ENCODE data around the gene WDR4.
"Not testable (repeated sequence)": the region's sequence is repeated elsewhere in the genome, so short reads cannot be mapped to it uniquely, and the experiment has no call there.

The WDR4 gene

GRCh38 chr21:42851812-42852665 is 27.3 kb downstream of the WDR4 start:
- no peak for DNase-seq

DNA sequence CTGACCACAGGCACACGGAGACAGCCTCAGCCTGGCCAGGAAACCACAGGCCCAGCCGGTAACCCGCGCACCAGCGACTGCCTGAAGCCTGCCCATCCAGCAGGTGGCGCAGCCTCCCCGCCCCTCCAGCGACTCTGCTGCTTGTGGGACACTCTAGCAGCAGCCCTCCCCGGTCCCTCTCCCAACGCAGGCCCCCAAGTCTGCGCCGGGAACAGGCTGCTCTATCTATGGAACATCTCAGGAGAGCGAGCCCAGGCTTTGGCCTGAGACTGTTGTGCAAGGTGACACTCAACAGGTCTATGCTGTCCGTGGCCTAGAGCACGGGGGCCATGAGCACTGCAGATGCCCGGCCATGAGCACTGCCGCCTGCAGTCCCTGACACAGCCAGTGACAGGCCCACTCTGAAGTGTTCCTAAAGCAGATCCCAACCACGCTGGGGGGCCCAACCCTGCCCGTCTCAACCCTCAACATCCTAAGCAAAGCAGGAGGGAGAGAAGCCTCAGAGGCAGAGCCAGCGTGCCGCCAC is 28.4 kb downstream of the WDR4 start:
- DNase-seq: peak; percentile 78

DNA sequence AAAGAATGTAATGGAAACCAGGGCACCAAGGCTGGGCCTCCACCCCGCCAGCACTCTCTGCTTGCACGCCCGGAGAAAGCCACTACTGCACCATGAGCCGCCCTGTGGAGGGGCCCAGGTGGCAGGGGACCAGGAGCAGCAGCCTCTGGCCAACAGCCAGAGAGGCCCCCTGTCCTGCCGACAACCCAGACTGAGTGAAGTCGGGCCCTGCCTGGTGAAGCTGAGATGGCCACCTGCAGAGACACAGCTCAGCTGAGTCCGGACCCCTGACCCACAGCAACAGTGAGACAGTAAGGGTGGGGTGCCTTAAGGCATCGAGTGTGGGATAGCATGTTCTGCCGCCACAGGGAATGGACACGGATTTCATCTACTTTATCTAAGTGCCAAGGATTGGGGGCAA is 28.9 kb downstream of the WDR4 start:
- DNase-seq: no peak

DNA sequence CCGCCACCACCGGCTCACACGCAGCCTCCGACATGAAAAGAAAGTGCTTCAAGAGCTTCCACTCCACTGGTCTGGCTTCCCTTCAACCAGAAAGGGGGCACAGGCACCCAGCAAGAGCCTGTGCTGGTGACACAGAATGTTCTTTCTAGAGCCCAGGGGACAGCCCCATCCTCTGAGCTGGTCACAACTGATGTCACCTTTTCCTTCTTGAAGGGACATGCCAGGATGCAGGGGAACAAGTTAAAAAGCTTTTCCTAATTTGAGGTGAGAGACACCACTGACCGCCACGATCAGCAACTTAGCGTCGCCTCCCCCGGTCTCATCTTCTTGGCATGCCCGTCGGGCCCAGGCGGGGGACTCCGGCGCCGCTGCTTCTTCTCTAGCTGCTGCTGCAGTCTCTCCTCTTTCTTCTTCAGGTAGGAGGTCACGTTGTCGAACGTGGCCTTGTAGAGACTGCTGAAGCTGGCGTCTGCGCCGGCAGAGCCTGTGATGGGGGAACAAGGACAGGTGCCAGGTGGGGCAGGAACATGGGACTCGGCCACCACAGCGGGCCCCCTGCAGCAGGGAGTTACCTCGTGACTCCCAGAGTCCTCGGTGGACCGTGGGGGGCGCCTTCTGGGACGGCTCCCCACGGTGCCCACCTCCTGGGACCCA is 29.5 kb downstream of the WDR4 start:
- no peak for DNase-seq

DNA sequence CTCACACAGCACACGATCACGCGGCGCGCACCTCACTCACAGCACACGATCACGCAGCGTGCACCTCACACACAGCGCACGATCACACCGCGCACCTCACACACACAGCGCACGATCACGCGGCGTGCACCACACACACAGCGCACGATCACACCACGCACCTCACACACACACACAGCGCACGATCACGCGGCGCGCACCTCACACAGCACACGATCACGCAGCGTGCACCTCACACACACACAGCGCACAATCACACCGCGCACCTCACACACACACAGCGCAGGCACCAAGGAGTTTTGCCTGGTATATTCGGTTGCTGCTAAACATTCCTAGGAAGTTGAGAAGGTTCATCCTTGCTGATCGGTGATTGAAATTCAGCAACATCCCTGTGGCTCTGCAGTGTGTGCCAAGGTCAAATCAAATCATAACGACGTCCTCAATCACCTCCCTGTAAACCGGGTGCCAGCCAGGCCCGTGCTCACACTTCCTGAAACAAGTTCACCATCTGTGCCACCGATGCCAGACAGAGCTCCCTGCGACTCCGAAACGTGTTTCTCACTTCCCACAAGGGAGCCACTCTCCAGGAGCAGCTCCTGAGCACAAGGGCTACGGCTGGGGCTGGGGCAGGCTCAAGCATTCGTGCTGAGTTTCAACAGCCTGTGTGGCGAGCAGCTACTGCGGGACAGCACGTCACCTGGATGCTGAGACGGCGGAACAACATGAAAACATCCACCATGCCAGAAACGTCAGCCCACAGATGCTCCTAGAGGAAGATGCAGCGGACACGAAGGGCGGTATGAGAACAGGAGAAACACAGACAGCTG is 30.2 kb downstream of the WDR4 start:
- no peak for DNase-seq

GRCh38 chr21:42848144-42848931 is 31.0 kb downstream of the WDR4 start:
- DNase-seq: not testable (repeated sequence)

DNA sequence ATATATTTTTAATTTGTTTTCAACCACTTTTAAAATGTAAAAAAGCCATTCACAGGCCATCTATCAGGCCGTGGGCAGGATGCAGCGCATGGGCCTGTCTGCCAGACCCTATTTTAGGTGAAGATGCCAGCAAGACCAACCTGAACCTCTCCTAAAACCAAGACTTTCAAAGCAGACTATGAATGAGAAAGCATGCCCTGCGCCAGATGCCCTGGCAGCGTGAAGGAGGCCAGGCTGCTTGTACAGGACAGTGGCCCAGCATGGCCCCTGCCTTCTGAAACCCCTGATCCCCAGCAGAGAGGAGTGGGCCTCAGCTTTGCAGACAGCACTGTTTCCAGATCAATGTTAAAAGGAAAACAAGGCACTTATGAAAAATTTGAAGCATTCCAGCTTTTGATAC is 31.6 kb downstream of the WDR4 start:
- DNase-seq: peak; percentile 28

DNA sequence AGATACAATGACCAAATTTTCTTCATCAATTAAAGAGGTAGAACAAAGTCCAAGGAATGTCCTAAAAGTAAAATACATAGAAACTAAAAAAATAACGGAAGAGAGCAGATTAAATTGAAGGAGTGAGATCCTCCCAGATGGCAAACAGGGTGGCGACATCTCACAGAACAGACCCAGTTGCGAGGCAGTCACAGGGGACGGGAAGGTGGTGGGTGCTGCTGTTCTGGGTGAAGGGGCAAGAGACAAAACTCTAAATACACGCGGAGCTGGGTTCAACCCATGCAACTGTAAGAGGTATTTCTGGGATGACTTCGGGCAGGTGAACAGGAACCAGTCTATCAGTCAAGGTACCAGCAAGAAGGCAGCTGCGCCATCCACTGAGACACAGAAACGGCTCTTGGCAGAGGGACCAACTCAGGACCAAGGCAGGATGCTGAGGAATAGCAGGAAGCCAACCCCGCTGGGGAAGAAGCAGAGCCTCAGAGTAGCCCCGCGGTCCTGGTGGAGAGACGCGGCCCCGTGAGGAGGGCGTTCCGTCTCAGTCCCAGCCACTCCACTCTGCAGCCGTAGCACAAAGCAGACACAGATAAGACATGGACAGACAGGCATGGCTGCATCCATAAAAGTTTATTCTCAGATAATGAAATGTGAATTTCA is 32.2 kb downstream of the WDR4 start:
- DNase-seq: peak; percentile 45

- peak; percentile 32 for DNase-seq
Observed at GRCh38 chr21:42846221-42846620, 33.1 kb downstream of the WDR4 start.

DNA sequence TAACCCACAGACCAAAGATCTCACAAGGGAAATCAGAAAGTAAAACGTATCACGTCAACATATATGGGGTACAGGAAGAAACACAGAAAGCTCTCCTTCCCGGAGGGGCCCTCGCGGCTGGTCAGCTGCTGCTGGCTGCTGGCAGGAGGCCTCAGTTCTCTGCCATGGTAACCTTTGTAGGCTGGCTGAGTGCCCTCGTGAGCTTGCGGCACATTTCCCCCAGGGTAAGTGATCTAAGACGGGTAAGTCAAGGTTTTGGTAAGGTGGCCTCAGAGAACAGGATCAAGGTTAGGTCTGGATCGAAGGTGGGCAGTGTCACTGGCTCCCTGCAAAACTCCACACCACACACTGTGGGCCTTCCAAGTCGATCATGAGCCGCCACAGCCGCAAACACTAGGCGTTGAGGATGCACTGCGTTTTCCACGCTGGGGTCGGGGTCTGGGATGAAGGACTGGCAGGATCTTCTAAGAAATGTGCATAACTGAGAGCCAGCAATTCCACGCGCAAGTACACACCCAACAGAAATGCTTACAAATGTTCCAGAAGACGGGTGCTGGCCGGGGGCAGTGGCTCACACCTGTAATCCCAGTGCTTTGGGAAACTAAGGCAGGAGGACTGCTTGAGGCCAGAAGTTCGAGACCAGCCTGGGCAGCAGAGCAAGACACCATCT is 33.9 kb downstream of the WDR4 start:
- DNase-seq: peak; percentile 44

GRCh38 chr21:42844411-42845113 is 34.8 kb downstream of the WDR4 start:
- peak; percentile 35 for DNase-seq

GRCh38 chr21:42843056-42843455 is 36.3 kb downstream of the WDR4 start:
- peak; percentile 22 for DNase-seq

- peak; percentile 45 for DNase-seq
Observed at GRCh38 chr21:42841916-42842655, 37.3 kb downstream of the WDR4 start.

DNA sequence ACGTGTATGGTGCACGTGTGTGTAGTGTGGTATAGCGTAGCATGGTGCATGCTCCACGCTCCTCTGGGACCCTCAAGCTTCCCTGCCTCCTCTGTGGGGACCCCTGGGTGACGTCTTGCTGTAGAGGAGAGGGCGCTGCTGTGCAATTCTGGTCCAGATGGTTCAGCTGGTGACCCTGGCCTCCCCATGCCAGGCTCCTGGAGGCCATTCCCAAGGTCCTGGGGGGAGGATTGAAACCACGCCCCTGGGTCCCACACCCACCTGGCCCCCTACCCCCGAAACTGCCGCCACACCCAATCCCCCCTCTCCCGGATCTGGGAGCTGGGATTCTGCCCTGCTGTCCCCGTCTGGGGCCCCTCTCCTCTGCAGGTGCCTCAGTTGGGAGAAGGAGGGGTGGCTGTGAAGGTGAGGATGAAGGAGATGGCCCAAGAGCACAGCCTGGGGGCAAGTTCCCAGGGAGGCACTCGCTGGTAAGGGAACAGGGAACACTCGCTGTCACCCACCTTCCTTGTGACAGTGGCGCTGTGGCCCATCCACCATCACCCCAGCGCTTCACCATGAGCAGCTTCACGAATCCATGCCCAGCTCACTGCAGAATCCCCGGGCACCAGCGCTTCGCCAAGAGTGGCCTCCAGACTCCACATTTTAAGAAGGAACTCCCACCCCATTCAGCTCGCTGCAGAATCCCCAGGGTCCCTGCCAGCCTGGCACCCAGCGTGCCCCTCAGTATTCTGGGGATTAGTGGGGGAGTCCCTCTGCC is 38.0 kb downstream of the WDR4 start:
- peak; percentile 38 for DNase-seq

DNA sequence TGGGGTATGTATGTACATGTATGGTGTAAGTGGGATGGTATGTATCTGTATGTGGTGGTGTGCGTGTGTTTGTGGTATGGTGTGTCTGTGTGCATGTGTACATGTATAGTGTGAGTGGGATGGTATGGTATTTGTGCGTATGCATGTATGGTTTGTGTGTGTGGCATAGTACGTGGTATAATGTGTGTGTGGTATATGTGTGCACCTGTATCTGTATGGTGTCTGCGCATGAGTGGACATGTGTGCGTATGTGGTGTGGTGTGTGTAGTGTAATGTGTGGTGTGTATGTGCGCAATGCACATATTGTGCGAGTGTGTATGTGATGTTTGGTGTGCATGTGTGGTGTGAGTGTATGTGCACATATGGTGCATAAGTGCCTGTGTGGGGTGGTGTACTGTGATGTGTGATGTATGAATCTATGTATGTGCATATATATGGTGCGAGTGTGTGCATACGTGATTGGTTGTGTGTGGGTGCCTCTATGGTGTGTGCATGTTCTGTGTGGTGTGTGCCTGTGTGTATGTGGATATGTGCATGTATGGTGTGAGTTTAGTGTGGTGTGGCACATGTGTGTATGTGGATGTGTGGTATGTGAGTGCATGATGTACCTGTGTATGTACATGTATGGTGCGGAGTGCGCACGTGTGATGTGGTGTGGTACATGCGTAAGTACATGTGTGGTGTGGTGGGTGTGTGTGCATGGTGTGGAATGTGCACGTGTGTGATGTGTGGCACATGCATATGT is 38.8 kb downstream of the WDR4 start:
- peak; percentile 20 for DNase-seq

- peak; percentile 44 for DNase-seq
Observed at GRCh38 chr21:42839271-42840231, 39.8 kb downstream of the WDR4 start.

GRCh38 chr21:42838212-42838690 is 41.1 kb downstream of the WDR4 start:
- DNase-seq: not testable (repeated sequence)

All from islet precursor cell (in vitro differentiated cells).